Mucosa of gallbladder (tissue), 1 donor: ENCODE data around the gene BRD3OS. TPM values are rescaled to one million over a fixed set of nuclear protein-coding genes. Genes with fewer than 3 reads are reported as not detected.

Source experiments
- total RNA-seq: library from RNA; stranded (reverse); gene quantifications from one replicate; pipeline ENCODE4 v1.2.1, GENCODE V29; 2021
- donor health status: DM: no; HTN: no; CAD: no.

Gene BRD3OS
- total RNA-seq, 1 donor from 2014 or later: 31.0 TPM

Other genes with a start within 250 kb of the BRD3OS start
- gene VAV2, start 33.2 kb upstream of the BRD3OS start, total RNA-seq: 64.4 TPM
- gene BRD3, start 42.5 kb downstream of the BRD3OS start, total RNA-seq: 70.4 TPM
- gene WDR5, start 110.6 kb downstream of the BRD3OS start, total RNA-seq: 27.5 TPM
- gene RNU6ATAC, start 139.1 kb downstream of the BRD3OS start, total RNA-seq: 37.1 TPM